ENCODE data around the gene SCTR.

The SCTR gene

DNA sequence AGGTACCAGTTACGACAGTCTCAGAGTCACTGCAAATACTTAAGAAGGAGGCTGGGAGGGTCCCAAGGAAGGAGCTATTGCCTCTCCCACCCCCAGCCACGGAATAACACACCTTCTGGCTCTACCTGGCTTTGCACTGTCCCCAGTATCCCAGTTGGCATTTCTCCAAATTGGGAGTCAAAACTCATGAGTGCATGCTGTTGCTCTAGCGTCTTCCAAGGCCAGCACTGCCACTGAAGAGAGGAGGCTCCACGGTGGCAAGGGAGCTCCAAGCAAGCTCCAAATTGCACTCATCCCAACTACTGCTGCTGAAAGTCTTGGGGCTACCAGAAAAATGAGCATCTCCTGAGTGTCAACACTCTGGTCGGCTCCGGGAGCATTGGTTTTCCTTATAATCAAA is 1.6 kb downstream of the SCTR start:
- DNase-seq = no peak

DNA sequence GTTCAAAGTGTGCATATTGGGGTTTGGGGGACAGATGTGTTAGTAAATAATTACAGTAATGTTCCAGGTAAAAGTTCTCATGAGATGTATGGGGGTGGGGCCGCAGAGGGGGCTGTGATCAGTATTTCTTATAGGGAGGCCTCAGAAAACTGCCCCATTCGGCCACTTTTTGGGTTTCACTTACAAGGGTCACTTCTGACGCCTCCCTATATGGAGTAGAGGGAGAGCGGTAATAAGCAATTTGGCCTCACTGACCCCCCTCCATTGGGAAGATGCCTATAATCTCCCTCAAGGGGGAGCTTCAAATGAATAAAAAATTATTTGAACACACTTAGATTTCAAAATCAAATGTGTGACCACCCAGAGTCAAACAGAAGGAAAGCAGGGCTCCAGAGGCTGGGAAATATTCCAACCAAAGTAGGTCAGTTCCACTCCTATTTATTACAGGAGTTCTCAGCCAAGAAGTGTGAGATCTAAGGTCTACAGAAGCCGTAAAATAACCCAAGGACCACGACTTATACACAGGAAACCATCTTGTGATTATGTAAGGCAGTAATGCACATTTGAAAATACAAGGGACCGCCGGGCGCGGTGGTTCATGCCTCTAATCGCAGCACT is 2.7 kb downstream of the SCTR start:
- DNase-seq = no peak

DNA sequence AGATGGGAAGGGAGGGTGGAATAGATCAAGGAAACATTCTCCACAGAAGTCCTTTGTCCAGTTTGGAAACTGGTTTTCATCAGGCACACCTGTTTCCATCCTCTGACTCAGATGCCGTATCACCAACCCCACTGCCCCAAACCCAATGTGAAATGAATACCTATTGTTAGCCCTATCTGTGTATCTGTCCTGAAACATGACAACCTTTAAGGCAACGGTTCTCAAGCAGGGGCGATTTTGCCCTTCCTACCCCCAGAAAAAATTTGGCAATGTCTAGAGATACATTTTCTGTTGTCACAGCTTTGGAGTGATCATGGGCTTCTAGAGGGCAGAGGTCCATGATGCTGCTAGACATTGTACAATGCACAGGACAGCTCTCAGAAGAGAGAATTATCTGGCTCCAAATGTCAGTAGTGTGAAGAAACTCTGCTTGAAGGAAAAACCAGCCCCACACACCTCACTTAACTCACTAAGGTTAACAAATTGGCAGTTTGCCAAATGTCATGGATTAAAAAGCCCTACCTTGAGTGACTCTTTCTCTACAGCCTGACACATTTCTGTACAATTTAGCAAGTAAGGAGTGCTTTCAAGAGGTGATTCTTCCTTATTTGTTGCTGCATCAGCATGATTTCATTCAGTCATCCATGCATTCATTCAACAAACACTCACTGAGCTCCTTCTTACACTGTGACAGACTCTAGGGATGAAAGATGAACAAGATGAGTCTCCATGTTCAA is 3.4 kb downstream of the SCTR start:
- DNase-seq = no peak

DNA sequence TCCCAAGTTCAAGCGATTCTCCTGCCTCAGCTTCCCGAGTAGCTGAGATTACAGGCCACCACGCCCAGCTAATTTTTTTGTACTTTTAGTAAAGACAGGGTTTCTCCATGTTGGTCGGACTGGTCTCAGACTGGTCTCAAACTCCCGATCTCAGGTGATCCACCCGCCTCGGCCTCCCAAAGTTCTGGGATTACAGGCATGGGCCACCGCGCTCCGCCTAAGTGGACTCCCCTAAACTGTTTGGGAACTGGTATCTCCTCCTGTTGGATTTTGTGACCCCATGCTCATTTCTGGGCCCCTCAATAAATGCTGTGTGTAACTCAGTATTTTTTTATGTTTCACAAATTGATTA is 5.2 kb downstream of the SCTR start:
- no peak for DNase-seq

DNA sequence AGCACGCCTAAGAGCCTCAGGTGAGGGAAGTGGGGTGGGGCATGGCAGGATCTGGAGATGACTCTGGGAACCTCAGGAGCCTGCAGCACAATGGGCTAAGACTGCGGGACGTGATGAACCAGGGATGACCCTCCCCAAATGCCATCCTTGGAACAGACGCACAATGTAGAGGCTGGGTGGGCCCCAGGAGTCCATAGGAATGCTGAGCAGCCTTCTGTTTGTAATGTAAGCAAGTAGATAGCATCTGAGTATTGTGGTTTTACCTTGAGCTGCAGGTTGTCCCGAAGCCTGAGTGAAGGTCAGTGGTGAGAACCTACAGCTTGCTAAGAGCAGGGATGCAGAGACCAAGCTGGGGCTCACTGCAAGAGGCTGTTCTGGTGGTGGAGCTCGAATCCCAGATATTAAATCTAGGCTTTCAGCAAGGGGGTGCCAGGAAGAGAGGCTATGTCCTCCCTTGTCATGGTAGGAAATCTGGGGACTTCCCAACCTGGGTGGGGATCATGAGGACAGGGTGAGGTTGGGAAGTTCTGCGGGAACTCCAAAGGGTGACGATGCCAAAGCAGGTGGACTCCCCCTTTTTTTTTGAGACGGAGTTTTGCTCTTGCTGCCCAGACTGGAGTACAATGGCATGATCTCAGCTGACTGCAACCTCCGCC is 5.8 kb downstream of the SCTR start:
- no peak for DNase-seq

DNA sequence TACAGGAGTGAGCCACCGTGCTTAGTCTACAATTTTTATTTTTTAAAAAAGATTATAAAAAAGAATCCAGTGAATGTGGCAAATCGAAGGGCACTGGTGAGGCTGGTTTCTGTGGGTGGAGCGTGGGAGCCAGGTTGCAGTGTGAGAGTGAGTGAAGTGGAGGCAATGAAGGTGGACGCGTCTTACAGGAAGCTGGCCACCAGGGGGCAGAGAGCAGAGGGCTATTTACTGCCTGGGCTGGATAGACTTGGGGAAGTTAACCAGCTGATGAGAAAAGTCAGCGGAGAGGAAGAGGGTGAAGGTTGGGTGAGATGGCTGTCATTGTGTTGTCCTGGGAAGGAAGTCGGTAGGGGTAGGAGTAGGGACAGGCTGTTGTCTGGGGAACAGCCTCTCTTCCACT is 6.8 kb downstream of the SCTR start:
- peak; percentile 36 for DNase-seq

DNA sequence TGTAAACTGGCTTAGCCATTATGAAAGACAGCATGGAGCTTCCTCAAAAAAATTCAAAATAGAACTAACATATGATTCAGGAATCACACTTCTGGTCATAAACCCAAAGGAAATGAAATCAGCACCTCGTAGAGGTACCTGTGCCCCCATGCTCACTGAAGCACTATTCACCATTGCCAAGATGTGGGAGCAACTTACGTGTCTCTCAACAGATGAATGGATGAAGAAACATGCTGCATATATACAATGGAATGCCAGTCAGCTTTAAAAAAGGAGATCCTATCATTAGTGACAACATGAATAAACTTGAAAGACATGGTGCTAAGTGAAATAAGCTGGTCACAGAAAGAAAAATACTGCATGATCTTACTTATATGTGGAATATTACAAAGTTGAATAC is 8.2 kb downstream of the SCTR start:
- no peak for DNase-seq

DNA sequence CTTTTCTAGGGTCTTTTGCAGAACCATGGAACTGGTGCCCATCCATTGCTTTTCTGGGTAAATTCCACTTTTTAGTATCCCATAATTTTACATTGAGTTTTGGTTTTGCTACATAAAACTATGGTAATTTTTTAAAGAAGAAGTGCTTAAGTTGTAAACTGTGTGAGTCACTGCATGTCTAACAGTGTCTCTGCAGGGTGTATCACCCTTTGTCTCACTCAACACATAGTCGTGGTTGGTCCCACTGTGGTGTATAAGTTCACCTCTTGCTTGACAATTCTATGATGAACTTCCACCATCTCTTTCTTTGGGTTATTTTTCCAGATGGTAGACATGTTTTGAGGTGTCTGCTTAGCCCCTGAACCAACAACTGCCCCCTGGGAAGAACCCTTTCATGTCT is 10.5 kb downstream of the SCTR start:
- no peak for DNase-seq

DNA sequence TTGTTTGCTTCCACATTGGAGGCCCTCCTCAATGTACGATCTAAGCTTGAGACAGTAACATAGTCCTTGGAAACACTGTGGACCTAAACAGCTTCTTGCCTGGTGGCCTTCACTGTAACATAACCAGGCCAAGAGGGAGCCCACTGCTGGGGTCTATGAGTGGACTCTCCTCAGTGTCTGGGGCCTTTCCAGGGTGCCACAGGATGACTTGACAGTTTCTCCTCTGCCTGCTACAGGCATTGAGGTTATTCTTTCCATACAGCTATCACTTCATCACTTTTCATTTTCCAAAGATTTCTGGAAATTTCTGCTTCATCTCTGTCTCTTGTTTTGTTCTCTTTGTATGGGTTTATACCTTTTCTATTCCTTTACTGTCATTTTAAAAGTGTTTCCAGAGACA is 11.3 kb downstream of the SCTR start:
- no peak for DNase-seq

DNA sequence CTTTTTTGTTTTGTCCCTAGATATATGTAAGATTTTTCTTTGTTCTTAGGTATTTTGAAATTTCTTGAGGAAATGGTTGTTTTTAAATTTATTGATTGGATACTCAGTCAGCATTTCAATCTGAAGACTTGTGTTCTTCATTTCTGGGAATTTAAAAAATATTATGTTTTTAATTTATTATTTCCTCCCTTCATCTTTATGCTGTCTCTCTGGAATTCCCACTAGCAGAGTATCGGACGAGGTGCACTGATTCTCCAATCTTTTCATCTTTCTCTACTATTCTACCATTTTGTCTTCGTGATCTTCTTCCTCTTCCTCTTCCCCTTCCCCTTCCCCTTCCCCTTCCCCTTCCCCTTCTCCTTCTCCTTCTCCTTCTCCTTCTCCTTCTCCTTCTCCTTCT is 12.3 kb downstream of the SCTR start:
- DNase-seq = no peak

DNA sequence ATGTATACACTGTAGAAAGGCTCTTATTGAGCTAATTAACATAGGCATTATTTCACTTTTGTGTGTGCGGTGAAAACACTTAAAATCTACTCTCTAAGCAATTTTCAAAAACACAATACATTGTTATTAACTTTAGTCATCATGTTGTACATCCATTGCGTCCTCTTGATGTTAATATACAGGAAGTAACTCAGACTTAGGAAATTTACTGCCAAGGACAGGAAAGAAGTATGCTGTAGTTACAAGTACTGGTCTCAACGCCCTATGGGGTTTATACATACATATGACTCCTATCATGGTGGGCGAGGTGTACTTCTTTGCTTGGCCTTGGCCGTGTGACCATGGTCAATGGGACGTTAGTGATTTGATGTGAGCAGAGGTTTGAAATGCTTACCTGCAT is 15.5 kb downstream of the SCTR start:
- no peak for DNase-seq

DNA sequence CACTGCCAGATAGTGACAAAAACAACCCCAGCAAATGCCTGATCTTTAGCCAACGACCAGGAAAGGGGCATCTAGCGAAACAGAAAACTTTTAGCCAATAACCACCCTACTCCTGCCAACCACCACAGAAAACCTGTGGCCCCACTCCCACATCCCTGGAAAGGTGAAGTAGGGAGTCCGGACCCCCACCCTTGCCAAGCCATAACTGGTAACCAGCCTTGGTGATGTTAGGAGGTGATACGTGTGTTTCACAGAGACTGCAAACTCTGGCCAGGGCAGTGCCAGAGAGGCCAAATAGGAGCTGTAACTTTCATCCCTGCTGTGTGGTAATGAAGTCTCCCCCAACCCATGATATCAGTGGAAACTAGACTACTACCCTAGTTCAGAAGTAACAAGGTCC is 27.6 kb downstream of the SCTR start:
- DNase-seq = no peak

DNA sequence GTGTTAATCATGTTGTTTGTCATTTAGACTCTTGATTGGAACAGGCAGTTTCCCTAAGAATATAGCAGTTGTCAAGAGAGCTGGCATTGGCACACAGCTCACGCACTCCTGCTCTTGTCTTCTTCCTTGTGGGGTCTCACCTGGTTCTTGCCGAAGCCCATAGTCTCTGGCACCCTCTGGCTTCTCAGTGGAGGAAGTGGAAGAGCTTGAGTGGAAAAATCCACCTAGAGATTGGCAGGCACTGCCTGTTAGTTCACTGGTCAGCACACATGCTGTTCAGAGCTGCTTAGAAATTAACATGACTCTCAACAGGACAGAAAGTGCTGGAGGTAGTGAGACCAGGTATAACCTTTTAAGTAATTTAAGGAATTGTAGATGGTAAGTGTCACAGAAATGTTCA is 28.3 kb downstream of the SCTR start:
- no peak for DNase-seq

DNA sequence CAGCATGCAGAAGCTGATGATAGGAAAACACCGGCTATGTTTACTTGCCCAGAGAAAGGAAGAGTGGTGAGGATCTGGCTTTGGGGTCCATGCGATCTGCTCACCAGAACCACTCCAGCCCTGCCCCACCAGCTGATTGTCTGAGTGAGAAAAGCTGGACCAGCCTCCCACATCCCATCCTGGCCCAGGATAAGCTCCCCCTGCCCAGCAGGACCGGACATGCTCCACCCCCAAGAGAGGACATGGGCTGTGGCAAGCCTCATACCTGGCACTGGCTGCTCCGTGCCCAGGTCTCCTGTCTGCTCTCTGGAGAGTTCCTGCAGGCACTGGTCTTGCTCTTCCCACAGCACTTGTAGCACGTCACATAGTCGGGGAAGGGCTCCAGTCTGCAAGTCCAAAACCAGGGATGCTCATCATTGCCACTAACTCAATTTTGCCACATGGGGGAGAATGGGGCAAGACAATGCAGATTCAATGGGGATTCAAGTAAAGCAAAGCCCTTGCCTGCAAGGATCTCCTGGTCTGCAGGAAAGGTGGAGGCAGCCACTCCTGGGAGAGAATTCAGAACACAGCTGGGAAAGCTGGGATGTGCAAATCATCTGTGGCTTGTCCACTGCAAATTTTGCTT is 30.0 kb downstream of the SCTR start:
- no peak for DNase-seq

DNA sequence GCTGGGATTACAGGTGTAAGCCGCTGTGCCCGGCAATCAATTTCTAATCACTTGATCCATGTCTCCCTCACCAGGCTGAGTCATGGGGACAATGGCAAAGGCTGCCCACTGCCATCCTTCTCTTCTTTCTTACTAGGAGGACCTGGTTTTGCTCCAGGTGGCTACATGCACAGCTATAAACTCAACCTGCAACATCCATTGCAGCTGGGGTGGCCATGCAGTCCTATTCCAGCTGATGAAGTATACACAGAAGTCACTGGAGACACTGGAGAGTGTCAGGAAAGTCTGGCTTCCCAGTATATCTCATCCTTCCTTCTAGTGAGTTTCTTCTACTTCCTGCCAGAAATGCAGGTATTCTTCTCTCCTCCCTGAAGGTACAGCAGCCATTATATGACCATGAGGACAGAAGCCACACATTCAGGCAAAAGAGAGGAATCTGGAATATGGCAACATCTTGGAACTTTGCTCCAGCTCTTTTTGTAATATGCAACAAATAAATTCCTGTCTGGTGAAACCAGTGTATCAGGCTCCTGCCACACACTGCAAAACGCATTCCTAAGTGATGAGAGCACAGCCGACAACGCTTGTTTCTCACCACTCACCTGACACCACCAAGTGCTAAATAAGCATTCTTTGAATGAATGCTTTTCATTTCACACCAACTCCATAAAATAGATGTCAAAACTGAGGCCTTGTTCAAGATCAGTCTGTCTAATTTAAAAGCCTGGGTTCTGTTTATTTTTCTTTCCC is 32.3 kb downstream of the SCTR start:
- DNase-seq = no peak

DNA sequence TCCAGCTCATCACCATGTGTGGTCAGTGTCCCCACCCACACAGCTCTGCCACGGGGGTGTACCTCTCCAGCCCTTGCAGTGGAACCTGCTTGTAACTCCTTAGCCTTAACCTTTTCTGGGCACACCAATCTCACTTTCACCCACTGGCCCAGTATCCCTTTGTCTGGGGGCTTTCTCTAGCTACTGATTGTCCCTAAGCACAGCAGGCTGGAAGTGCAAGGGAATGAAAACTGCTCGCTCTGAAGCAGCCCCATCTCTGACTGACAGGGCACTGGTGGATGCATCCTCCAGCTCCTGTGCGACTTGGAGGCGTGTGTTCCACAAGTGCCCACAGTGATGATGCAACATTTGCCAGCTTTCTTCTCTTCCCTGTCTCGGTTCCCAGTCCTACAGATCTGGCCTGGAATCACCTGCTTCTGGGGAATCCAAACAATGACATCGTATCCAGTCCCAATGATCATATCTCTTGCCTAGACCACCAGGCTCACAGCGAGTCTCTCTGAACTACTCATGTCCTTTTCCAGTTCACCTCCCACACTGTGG is 33.6 kb downstream of the SCTR start:
- no peak for DNase-seq

DNA sequence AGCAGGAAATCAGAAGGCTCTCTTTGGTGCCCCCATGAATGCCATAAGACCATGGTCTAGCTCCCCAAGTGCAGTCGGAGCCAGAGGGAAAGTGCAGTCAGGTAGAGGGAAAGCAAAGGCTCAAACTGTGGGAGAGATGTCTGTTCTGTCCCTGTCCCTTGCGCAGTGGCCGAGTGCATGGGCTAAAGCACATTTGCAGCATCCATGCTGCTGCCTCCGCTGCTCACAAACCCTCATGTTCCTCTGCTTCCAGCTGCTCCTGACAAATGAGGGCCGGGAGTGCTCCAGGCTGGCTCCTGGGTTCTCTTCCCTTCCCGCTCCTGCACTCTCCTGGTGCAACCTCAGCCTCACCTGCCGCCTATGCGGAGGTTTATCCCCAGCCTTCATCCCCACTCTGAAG is 34.2 kb downstream of the SCTR start:
- DNase-seq = no peak

DNA sequence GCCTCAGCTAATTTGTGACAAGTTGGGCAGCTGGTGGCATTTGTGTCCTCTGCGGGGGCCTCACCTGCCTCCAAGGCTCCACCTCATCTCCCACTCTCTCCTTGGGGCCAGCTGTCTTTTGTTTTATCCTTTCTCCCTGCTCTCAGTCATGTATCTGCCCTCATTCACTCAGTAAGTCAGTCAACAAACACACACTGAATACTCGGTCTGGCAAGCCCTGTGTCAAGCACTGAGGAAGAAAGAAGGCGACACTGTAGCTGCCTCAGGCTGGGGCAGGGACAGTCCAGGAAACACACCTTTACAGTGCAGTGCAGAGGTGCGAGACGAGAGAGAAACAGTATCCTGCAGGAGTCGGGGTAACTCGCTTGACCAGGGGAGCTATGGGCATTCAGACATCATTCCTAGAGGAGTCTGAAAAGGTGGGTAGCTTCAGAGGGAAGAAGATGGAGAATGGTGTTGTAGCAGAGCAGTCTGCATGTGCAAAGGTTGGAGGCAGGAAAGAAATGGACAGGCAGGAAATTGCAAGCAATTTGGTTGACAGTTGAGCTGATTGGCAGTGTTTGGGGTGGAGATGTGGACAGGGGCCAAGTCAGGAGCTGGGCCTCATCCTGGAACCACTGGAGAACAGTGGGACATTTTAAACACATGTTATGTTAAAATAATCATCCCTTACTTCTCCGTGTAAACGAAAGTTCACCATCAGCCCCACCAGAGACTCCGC is 34.9 kb downstream of the SCTR start:
- DNase-seq = no peak

DNA sequence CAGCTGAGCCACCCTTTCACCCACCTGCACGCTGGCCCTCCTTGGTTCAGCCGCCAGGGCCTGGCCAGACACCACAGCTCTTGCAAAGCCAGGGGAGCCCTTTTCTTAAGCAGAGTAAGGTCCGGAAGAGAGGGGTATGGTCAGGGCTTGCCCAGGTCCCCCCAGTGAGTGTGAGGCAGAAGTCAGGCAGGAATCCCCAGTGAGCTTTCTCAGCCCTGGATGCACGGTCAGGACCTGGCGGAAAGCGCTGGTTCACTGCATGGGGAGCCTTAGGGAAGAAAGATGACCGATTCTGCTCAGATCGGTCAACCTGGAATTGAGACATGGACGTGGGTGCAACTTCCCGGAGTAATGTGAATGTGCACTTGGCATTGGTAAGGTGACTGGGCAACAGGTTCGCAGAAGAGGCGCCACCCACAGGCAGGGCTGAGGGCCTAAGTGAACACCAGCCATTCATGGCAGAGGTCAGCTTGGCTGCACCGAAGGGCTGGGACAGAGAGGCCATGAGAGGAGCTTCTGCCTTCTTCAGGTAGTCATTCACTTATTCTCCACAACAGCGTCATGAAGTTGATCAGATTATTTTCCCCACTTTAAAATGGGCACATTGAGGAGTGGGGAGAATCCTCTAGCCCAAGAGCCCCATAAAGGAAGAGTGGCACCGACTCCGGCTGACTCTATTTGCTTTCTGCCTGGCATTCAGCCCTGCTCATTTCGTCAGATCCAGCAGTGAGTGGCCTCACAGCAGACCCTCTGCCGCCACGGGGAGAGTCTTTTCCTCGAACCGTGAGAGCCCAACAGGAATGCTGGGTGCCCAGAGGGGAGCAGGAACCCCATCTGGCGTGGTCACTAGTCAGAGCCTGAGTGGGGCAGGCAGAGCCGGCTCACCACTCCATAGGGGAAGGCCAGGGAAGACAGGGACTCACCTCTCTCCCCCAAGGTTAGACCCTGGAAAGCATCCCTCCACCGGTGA is 35.8 kb downstream of the SCTR start:
- no peak for DNase-seq

DNA sequence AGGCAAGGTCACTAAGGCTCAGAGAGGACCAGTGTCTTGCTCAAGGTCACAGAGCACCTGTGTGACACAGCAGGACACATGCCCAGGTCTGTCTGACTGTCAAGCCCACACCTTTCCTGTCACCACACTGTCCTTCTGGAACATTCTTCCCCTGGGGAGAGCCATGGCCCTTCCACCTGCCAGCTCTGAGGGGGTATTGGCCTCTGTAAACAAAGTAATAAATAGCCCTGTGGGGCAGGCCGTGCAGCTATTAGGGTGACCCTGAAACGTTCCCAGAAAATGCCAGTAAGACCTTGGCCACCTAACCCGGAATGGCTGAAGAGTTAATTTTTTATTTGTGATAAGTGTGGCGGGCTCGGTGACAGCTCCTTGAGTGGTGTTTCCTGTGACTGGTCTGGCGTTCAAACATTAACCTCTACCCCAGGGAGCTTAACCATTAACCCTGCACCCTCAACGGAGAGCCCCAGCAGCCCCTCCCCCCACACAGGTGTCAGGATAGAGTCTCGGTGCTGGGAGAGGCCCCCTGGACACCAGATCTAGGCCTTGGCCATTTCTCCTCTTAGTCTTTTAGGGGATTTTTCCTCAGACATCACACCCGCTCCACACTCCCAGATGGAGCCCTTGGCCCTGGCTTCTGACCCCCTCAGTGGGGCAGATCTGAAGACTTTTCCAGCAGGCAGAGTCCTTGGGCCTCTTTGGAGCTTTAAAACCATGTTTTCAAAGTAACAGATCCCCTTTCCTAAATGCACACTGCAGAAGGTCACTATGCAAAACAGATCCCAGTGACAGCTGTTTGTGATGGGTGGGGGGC is 36.6 kb downstream of the SCTR start:
- DNase-seq = no peak

All from NCI-H774 (cell line).